PFSK-1 (cell line): Measurements from ENCODE around the gene TMEM72.

Experiments used
- POLR2AphosphoS5 ChIP-seq: IDR thresholded peaks from 2 replicates; pipeline ENCODE4 v1.6.1; 2012; ENCODE audit warnings: low read depth, mild to moderate bottlenecking, control low read depth, low read length, moderate library complexity
- SIN3A ChIP-seq: IDR thresholded peaks from 2 replicates; pipeline ENCODE4 v1.6.1; 2012; ENCODE audit warnings: mild to moderate bottlenecking, low read length, moderate library complexity, borderline replicate concordance; ENCODE audit not compliant: insufficient read depth
- TAF1 ChIP-seq: IDR thresholded peaks from 2 replicates; pipeline ENCODE4 v1.6.1; 2012; ENCODE audit warnings: low read length, control low read depth, borderline replicate concordance; ENCODE audit not compliant: insufficient read depth

DNA sequence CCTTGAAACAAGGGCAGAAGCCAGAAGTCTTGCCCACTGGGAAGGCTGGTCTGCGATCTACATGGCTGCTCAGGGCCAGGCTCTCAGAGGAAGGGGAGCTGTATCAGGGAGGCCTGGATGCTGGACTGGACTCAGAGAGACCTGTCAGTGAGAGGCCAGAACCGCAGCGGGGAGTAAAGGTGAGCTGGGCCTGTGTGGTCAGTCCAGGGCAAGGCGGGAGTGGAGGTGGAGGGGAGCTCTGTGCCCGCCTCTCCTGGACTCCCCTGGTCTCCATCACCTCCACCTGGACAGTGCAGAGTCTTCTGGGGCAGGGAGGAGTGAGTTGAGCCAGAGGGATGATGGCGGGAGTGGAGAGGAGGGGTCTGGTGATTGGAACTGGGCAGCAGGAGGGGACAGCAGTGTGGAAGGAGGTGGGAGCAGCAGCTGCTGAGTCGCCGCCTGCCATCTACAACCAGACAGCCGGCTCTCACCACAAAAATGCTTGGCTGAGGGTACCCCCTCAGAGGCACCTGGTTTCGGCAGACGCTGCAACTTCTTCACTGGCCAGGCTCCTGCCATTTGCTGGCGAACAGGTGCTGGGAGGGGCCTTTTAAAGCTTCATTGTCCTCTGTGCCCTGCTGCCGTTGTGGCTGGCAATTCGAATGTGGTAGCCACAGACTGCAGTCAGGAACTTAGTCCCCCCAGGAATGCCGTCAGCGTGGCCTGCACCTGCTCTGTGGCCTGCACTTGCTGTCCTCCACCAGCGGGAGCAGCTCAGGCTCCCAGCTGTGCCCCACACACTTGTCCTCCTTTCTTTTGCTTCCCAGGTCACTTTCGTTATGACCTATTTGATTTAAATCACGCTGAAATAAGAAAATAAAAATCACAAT lies 52.0 kb downstream of the TMEM72 start:
- no peak for TF ChIP-seq TAF1
- TF ChIP-seq POLR2AphosphoS5, result no peak
- TF ChIP-seq SIN3A, result no peak
